Spinal cord (tissue), 10 donors: ENCODE measurements around the gene NFIX. TPM values are rescaled to one million over a fixed set of nuclear protein-coding genes. Genes with fewer than 3 reads are reported as not detected.

Experiments
- DNase-seq, 6 donors: peaks; one replicate each; pipeline versions ENCODE4 v3.0.0 to v3.0.0-alpha.2; 2013 to 2015; ENCODE audit warnings: low spot score in 6 of 6, low read depth in 4 of 6
- H3K27ac ChIP-seq: one replicate; pipeline ENCODE4 v1.5.1; 2013; ENCODE audit warnings: low read depth, low read length, control low read depth
- H3K27me3 ChIP-seq: one replicate; pipeline ENCODE4 v1.6.1; 2013; ENCODE audit warnings: low read length; ENCODE audit not compliant: control insufficient read depth, insufficient read depth
- H3K36me3 ChIP-seq: one replicate; pipeline ENCODE4 v1.6.1; 2013; ENCODE audit warnings: low read length; ENCODE audit not compliant: control insufficient read depth, insufficient read depth
- H3K4me1 ChIP-seq: one replicate; pipeline ENCODE4 v1.6.1; 2013; ENCODE audit warnings: low read length; ENCODE audit not compliant: control insufficient read depth, insufficient read depth
- H3K4me3 ChIP-seq: one replicate; pipeline ENCODE4 v1.5.1; 2013; ENCODE audit warnings: low read depth, low read length, control low read depth
- H3K9me3 ChIP-seq: one replicate; pipeline ENCODE4 v1.6.1; 2013; ENCODE audit warnings: low read length; ENCODE audit not compliant: control insufficient read depth, insufficient read depth
- WGBS: methylation state at CpG from one replicate; pipeline ENCODE4 v1.1.5; 2013; ENCODE audit warnings: missing lambda C conversion rate; ENCODE audit not compliant: insufficient coverage; 5-methylcytosine and 5-hydroxymethylcytosine counted together
- polyA plus RNA-seq, 2 donors: library from polyadenylated mRNA; unstranded; fragments of 120-200 nt; gene quantifications; one replicate each; pipeline ENCODE4 v1.2.1, GENCODE V29; 2013; ENCODE audit not compliant: insufficient read length in 2 of 2
- total RNA-seq, 2 donors: library from RNA; depleted of rRNA in 1 of 2; stranded (reverse); fragments of 120-200 nt in 1 of 2; fragments of >200 nt in 1 of 2; gene quantifications; one replicate each; pipeline versions ENCODE4 v1.2.3 to v1.2.4, GENCODE V29; 2013 to 2014
- donor health status: healthy.

NFIX gene
- total and polyA plus RNA-seq, 4 donors, result 53.3 to 198 (median 118) TPM

DNA sequence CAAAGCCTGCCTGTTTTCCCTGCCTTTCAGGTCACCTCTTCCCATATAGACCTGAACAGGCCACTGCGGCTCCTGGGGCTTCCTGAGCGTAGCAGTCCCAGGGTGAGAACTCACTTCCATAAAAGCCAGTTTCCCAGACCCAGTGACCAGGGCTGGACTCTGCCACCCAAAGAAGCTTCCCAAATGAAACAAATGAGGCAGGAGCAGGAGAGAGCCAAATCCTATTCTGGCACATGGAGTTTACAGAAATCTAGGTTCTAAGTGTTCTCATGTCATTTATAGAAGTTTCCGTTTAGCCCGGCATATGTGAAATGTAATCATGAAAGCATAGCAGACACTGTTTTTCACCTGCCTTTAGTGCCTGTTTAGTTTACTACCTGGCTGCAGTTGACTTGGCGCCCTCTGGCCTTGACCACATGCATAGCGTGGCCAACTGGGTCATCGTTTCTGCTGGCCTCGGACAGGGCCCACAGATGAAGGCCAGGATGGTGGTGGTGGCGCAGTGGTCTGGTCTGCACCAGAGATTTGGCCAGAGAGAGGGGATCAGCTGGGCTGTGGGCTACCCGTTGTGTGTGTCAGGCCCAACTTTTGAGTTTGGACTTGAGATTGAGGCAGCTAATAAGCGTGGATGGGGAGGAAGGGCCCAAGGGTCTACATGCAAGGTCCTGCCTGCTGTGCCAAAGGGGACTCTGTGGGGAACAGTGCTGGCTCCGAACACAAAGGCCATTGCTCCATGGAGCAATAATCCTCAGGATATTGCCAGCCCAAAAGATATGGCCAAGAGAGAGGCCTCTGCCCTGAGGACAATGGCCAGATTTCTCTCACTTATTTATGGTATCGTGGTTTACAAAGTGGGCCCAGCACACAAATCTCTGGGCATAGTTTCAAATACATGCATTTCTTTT, 43.3 kb downstream of the NFIX start:
- peaks cover 2% of the 10 kb centered on the region for H3K27me3 ChIP-seq
- 80% methylated on average over 12 of the region's 13 CpGs for WGBS
- peaks cover 80% of the 10 kb centered on the region for H3K4me1 ChIP-seq
- no peaks in the 10 kb centered on the region for H3K9me3 ChIP-seq
- no peak for DNase-seq
- peak overlapping the region; percentile 25 for H3K27ac ChIP-seq
- H3K4me3 ChIP-seq, result no peak overlapping the region
- H3K36me3 ChIP-seq, result peaks cover 19% of the 10 kb centered on the region

DNA sequence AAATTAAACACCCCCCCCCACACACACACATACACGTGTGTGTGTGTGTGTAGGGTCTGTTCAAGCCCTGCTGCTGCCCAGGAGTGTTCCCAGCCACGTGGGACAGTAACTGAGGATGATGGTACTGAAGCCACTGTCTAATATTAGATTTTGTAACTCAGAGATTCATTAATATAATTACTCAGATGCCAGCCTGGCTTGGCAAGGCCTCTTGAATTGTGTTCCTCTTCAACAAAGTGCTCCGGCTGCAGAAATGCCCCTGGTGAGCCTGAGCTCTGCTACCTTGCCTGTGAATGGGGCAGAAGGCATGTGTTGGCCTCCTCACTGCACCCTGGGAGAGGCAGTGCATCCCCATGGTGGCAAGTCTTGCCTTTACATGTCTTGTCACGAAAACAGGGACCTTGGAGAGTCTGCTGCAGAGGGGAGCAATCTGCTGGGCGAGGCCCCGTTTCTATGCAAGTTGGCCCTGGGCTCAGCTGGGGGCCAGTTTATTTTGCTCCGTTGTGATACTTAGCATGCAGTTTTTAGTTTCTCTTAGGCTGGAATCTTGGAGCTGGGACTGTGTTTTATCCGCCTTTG, 44.0 kb downstream of the NFIX start:
- 30% methylated on average over 4 of the region's 8 CpGs for WGBS
- H3K27me3 ChIP-seq, result peaks cover under 1% of the 10 kb centered on the region
- no peak for DNase-seq
- no peaks in the 10 kb centered on the region for H3K9me3 ChIP-seq
- peaks cover 80% of the 10 kb centered on the region for H3K4me1 ChIP-seq
- H3K36me3 ChIP-seq, result peaks cover 21% of the 10 kb centered on the region
- H3K4me3 ChIP-seq, result no peak overlapping the region
- peak overlapping the region; percentile 25 for H3K27ac ChIP-seq

- 53% methylated on average over 8 of the region's 15 CpGs for WGBS
- no peak overlapping the region for H3K4me3 ChIP-seq
- H3K27me3 ChIP-seq, result no peaks in the 10 kb centered on the region
- peak overlapping the region; percentile 58 for H3K27ac ChIP-seq
- H3K9me3 ChIP-seq, result no peaks in the 10 kb centered on the region
- H3K4me1 ChIP-seq, result peaks cover 80% of the 10 kb centered on the region
- peaks cover 27% of the 10 kb centered on the region for H3K36me3 ChIP-seq
- DNase-seq, result no peak
Observed at GRCh38 chr19:13040232-13040947, 45.1 kb downstream of the NFIX start.

DNA sequence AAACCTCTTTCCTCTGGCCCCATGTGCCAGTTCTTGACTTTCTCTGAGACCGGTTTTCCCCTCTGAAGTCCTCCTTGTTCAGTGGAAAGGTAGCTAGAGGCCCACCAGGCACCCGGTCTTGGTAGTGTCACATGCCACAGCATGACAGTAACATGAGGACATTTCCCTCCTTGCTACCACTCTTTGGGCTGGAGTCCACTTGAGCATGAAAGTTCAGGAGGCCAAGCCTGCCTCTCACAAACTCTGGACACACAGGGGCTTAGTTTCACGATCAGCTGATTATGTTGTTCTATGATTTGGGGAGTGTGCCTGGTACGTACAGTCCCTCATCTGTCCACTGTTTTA, 45.6 kb downstream of the NFIX start:
- peaks cover 83% of the 10 kb centered on the region for H3K4me1 ChIP-seq

GRCh38 chr19:13042443-13043130, 47.3 kb downstream of the NFIX start:
- H3K36me3 ChIP-seq, result peaks cover 31% of the 10 kb centered on the region
- H3K9me3 ChIP-seq, result no peaks in the 10 kb centered on the region
- 78% methylated on average over 3 of the region's 9 CpGs for WGBS
- no peak overlapping the region for H3K4me3 ChIP-seq
- H3K27me3 ChIP-seq, result no peaks in the 10 kb centered on the region
- H3K4me1 ChIP-seq, result peaks cover 75% of the 10 kb centered on the region
- H3K27ac ChIP-seq, result no peak overlapping the region
- no peak for DNase-seq

More for the DNA sequence above, 45.6 kb downstream of the NFIX start:
- Histone ChIP-seq H3K27me3 (no peaks in the 10 kb centered on the region), H3K36me3 (peaks cover 30% of the 10 kb centered on the region), H3K4me3 (no peak overlapping the region), H3K27ac (no peak overlapping the region), H3K9me3 (no peaks in the 10 kb centered on the region)
- DNase-seq, result no peak
- WGBS, result 53% methylated on average over 2 of the region's 4 CpGs

DNA sequence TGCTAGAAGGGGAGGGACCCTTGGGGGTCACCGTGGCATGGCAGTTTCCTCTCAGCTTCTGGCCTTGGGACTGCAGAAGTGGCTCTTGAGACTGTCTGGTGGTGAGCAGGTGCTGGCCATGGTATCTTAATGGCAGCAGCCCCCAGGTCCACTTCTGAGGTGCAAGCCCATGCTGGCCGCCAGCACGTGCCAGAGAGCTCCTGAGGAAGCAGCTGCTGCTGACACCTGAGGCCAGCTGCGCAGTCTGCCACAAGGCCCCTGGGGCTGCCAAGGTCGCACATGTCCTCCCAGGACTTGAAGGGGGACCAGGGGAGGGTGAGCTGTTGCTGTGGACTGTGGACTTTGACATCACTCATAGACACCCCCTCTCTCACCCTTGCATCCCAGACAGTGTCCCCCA, 48.0 kb downstream of the NFIX start:
- no peak overlapping the region for H3K4me3 ChIP-seq
- H3K27ac ChIP-seq, result no peak overlapping the region
- H3K4me1 ChIP-seq, result peaks cover 71% of the 10 kb centered on the region
- peaks cover 34% of the 10 kb centered on the region for H3K36me3 ChIP-seq
- no peak for DNase-seq
- no peaks in the 10 kb centered on the region for H3K9me3 ChIP-seq
- 62% methylated on average over 3 of the region's 5 CpGs for WGBS
- no peaks in the 10 kb centered on the region for H3K27me3 ChIP-seq

- no peak overlapping the region for H3K4me3 ChIP-seq
- no peak for DNase-seq
- H3K27me3 ChIP-seq, result no peaks in the 10 kb centered on the region
- no peak overlapping the region for H3K27ac ChIP-seq
- H3K4me1 ChIP-seq, result peaks cover 64% of the 10 kb centered on the region
- no peaks in the 10 kb centered on the region for H3K9me3 ChIP-seq
- WGBS, result 50% methylated on average over 6 of the region's 13 CpGs
- H3K36me3 ChIP-seq, result peaks cover 34% of the 10 kb centered on the region
Observed at GRCh38 chr19:13044231-13044836, 49.1 kb downstream of the NFIX start.

DNA sequence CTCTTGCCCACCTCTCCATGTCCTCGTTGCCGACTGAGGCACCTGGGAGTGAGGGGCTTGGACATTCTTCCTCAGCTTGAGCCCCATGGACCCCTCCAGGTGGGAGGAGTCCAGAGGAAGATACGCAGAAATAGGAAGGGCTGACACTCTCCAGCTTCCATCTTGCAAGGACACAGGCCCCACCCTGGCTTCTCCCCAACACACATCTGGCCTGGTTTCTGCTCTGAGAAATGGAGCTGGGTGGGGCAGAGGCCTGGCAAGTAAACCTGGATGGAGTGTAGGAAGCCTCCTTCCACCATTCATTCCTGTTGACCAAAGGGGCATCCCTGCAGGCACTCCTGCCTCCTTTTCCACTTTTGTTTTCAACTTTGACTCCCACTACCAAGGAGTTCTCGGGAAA, 50.5 kb downstream of the NFIX start:
- Histone ChIP-seq H3K27me3 (peaks cover 3% of the 10 kb centered on the region), H3K4me1 (peaks cover 64% of the 10 kb centered on the region), H3K27ac (no peak overlapping the region), H3K4me3 (no peak overlapping the region), H3K36me3 (peaks cover 34% of the 10 kb centered on the region), H3K9me3 (no peaks in the 10 kb centered on the region)
- DNase-seq, result no peak
- no CpG with 5 or more reads among the region's 4 CpGs for WGBS

GRCh38 chr19:13047374-13047773, 52.1 kb downstream of the NFIX start:
- no peaks in the 10 kb centered on the region for H3K9me3 ChIP-seq
- no peak overlapping the region for H3K4me3 ChIP-seq
- no peak overlapping the region for H3K27ac ChIP-seq
- H3K4me1 ChIP-seq, result peaks cover 75% of the 10 kb centered on the region
- WGBS, result 67% methylated on average over 7 of the region's 7 CpGs
- peaks cover 6% of the 10 kb centered on the region for H3K27me3 ChIP-seq
- peaks cover 48% of the 10 kb centered on the region for H3K36me3 ChIP-seq
- DNase-seq, result peak in 1 of 6 donors; percentile 40
